GM19455 (cell line): ENCODE data around the gene DEFB124.
"Not testable (repeated sequence)": the region's sequence is repeated elsewhere in the genome, so short reads cannot be mapped to it uniquely, and the experiment has no call there.

Experiments
- ATAC-seq: cut with Tn5 transposase; IDR thresholded peaks from one replicate; pipeline ENCODE4 v1.9.1; 2021; ENCODE audit not compliant: unreplicated experiment

DEFB124 gene

GRCh38 chr20:31489152-31489551 lies 14.2 kb upstream of the DEFB124 start:
- ATAC-seq = no peak

GRCh38 chr20:31488115-31488514 lies 13.2 kb upstream of the DEFB124 start:
- no peak for ATAC-seq

- no peak for ATAC-seq
These were observed 10.8 kb upstream of the DEFB124 start for GRCh38 chr20:31485450-31486339.

GRCh38 chr20:31484001-31484400 lies 9.1 kb upstream of the DEFB124 start:
- no peak for ATAC-seq

GRCh38 chr20:31476643-31477215 lies 1.8 kb upstream of the DEFB124 start:
- no peak for ATAC-seq

- ATAC-seq = no peak
These were observed 1.3 kb upstream of the DEFB124 start for GRCh38 chr20:31476294-31476585.

- no peak for ATAC-seq
These were observed 756 bp upstream of the DEFB124 start for GRCh38 chr20:31475472-31476293.

GRCh38 chr20:31474097-31474436 lies 860 bp downstream of the DEFB124 start:
- peak; percentile 69 for ATAC-seq

GRCh38 chr20:31473331-31474096 lies 1.4 kb downstream of the DEFB124 start:
- ATAC-seq = peak; percentile 24

GRCh38 chr20:31472395-31473330 lies 2.3 kb downstream of the DEFB124 start:
- no peak for ATAC-seq

- not testable (repeated sequence) for ATAC-seq
These were observed 4.0 kb downstream of the DEFB124 start for GRCh38 chr20:31470946-31471345.

GRCh38 chr20:31454361-31454760 lies 20.6 kb downstream of the DEFB124 start:
- ATAC-seq = no peak

- no peak for ATAC-seq
These were observed 22.4 kb downstream of the DEFB124 start for GRCh38 chr20:31452575-31452974.

GRCh38 chr20:31449511-31450414 lies 25.2 kb downstream of the DEFB124 start:
- no peak for ATAC-seq

GRCh38 chr20:31446084-31446819 lies 28.7 kb downstream of the DEFB124 start:
- no peak for ATAC-seq

- ATAC-seq = no peak
These were observed 34.8 kb downstream of the DEFB124 start, which contains the start of gene DEFB123 for GRCh38 chr20:31440012-31440659. Gene DEFB123 (plus strand): TSS chr20:31440632. CDS start chr20:31440699, 67 bp downstream.

GRCh38 chr20:31430568-31431115 lies 44.3 kb downstream of the DEFB124 start:
- ATAC-seq = no peak
